ENCODE measurements around the gene ISCU. TPM values are rescaled to one million over a fixed set of nuclear protein-coding genes. Genes with fewer than 3 reads are reported as not detected.
A peak's percentile ranks its signal among the peaks of the same experiment; 100 is the strongest.

ISCU gene
- total and polyA plus RNA-seq, 2 of the 8 experiments (the other 6 are each of a cell fraction or from before 2014, with no cell fraction given): 72.1 to 78.1 TPM

- no peak overlapping the region for H3K4me3 ChIP-seq (ENCODE audit: extremely low read depth in 1 of 4, insufficient read depth in 2 of 4, low read depth in 3 of 4, low read length in 4 of 4)
- H3K79me2 ChIP-seq (ENCODE audit: control insufficient read depth in 1 of 2, insufficient read depth in 2 of 2, low read length in 2 of 2): no peaks in the 10 kb centered on the region
- no peak overlapping the region for H2BK15ac ChIP-seq (ENCODE audit: low read length)
- POLR2A ChIA-PET (ENCODE audit: partially characterized antibody): interaction anchor here (1.2 to 1.9 kb wide), 2 partner anchors 19 to 21 kb away, joined by 3 to 4 read pairs; partner anchors contain the start of genes ISCU and SART3
- 94% methylated on average over 27 of the region's 33 CpGs; no CpG with 5 or more reads in 1 of the 2 experiments for WGBS, 2 experiments (ENCODE audit: extremely low coverage in 1 of 2, insufficient coverage in 1 of 2, insufficient read length in 1 of 2, insufficient replicate concordance in 2 of 2, low coverage in 1 of 2, low lambda C conversion rate in 2 of 2, missing lambda C conversion rate in 1 of 2)
- H3K27ac ChIP-seq (ENCODE audit: low read depth, low read length): no peak overlapping the region
- no peak overlapping the region for H2AFZ ChIP-seq (ENCODE audit: low read length)
- no peak overlapping the region for H3K14ac ChIP-seq (ENCODE audit: insufficient read length)
- no peak overlapping the region for H2BK20ac ChIP-seq (ENCODE audit: low read length)
- H3K56ac ChIP-seq (replicated peaks; ENCODE audit: insufficient read length, low read depth, low read length): no peak overlapping the region
- no peak for DNase-seq (ENCODE audit: low read depth in 1 of 2, low spot score in 2 of 2)
- no peak overlapping the region for H4K91ac ChIP-seq (replicated peaks; ENCODE audit: insufficient read length, low read length)
- no peak overlapping the region for H4K5ac ChIP-seq (ENCODE audit: insufficient read length, low read depth, low read length)
- FAIRE-seq: no peak
- no peak overlapping the region for H3K4ac ChIP-seq (replicated peaks; ENCODE audit: insufficient read length, low read depth, low read length)
- H3K18ac ChIP-seq (ENCODE audit: extremely low read depth, low read length): no peak overlapping the region
- TF ChIP-seq EGR1 (IDR thresholded peaks at IDR 0.05; ENCODE audit: borderline replicate concordance, low read depth, low read length) (no peak), CHD1 (IDR thresholded peaks at IDR 0.05; ENCODE audit: low read depth, low read length) (no peak), KDM5A (IDR thresholded peaks at IDR 0.05; ENCODE audit: low read length) (no peak), ASH2L (IDR thresholded peaks at IDR 0.05; ENCODE audit: low read length) (no peak), TEAD4 (IDR thresholded peaks at IDR 0.05; ENCODE audit: low read depth, low read length) (no peak), RXRA (IDR thresholded peaks at IDR 0.05; ENCODE audit: insufficient read depth, low read depth, low read length) (no peak), NRF1 (IDR thresholded peaks at IDR 0.05; ENCODE audit: low read depth, low read length) (no peak), CHD2 (IDR thresholded peaks at IDR 0.05; ENCODE audit: low read length) (no peak), YY1 (IDR thresholded peaks at IDR 0.05; ENCODE audit: low read depth, low read length) (no peak), KDM4A (IDR thresholded peaks at IDR 0.05; ENCODE audit: low read depth, low read length, severe bottlenecking) (no peak), KDM1A (IDR thresholded peaks at IDR 0.05; ENCODE audit: borderline replicate concordance, low read length) (no peak)
- H2BK5ac ChIP-seq (ENCODE audit: low read depth, low read length): no peak overlapping the region
- no peak overlapping the region for H3K23ac ChIP-seq (ENCODE audit: insufficient read length)
- peaks cover 14% of the 10 kb centered on the region; the same call in 1 of the 2 replicates for H3K23me2 ChIP-seq (ENCODE audit: low read depth, low read length)
- CTCF ChIA-PET (ENCODE audit: partially characterized antibody): interaction anchor here (0.6 to 4.5 kb wide), 8 partner anchors 9 to 290 kb away, joined by 3 to 32 read pairs (median 4); no protein-coding TSS in a partner anchor
- H3K79me1 ChIP-seq (ENCODE audit: low read depth, low read length): no peaks in the 10 kb centered on the region
- H2BK120ac ChIP-seq (replicated peaks; ENCODE audit: low read depth, low read length): no peak overlapping the region
- H3K9me3 ChIP-seq (ENCODE audit: insufficient read depth in 2 of 2, low read depth in 1 of 2, low read length in 1 of 2): peaks cover 0 to 3% of the 10 kb centered on the region in 2 experiments; a peak in 1 of 4 replicates
- peaks cover 0 to 6% of the 10 kb centered on the region in 2 experiments for H4K20me1 ChIP-seq (replicated peaks in 1 of 2; ENCODE audit: control insufficient read depth in 1 of 2, insufficient read depth in 2 of 2, low read length in 2 of 2)
- H3K4me1 ChIP-seq (replicated peaks in 1 of 4; ENCODE audit: control insufficient read depth in 3 of 4, insufficient read depth in 4 of 4, low read length in 3 of 4): no peaks in the 10 kb centered on the region
- H3K27me3 ChIP-seq (replicated peaks in 1 of 4; ENCODE audit: control insufficient read depth in 3 of 4, extremely low read depth in 1 of 4, insufficient read depth in 3 of 4, low read length in 3 of 4): no peaks in the 10 kb centered on the region
- H4K8ac ChIP-seq (ENCODE audit: extremely low read depth, insufficient read depth, low read length): peak overlapping the region; percentile 60; the same call in 1 of the 2 replicates
- no peak overlapping the region for H2AK5ac ChIP-seq (ENCODE audit: low read depth, low read length)
- H3K36me3 ChIP-seq (ENCODE audit: control insufficient read depth in 2 of 4, insufficient read depth in 4 of 4, low read length in 3 of 4): no peaks in the 10 kb centered on the region
- H3K9ac ChIP-seq (replicated peaks in 1 of 4; ENCODE audit: extremely low read depth in 1 of 4, low read depth in 3 of 4, low read length in 3 of 4): no peak overlapping the region
- no peak overlapping the region for H2BK12ac ChIP-seq (ENCODE audit: low read depth, low read length)
- H3K4me2 ChIP-seq (ENCODE audit: insufficient read depth in 1 of 2, low read depth in 2 of 2, low read length in 2 of 2): no peak overlapping the region
Measured at GRCh38 chr12:108581311-108582227, 19.2 kb downstream of the ISCU start.

All from H1 (cell line).